Measurements from ENCODE around the gene TMC1. TPM values are rescaled to one million over a fixed set of nuclear protein-coding genes. Genes with fewer than 3 reads are reported as not detected.
A peak's percentile ranks its signal among the peaks of the same experiment; 100 is the strongest.

TMC1 gene
- total RNA-seq, 1 experiment from 2014 or later = not detected

DNA sequence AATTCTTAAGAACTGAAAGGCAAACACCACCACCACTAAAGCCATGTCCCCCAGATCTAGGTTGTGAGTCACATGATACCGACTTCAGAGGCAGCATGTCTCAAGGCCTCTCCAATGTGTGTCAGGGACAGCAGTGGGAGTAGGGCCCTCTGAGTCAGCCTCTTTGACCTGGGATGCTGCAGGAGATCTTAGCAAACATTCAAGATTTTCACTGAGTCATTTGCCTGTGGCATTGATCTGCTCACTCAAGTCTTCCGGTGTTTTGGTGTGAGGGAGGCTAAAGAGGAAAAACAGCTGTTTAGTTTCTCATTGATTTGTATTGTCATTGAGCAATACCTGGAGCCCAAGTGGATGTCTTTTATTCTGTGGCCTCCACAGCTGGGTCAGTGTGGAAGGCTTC is 36.1 kb downstream of the TMC1 start:
- no peaks in the 10 kb centered on the region for H3K36me3 Mint-ChIP-seq (ENCODE audit: insufficient read depth, unreplicated experiment)
- H3K4me3 Mint-ChIP-seq (ENCODE audit: unreplicated experiment) = no peak overlapping the region
- BruUV-seq (replicated peaks) = no TSS peak
- H3K27ac Mint-ChIP-seq (ENCODE audit: low read depth, unreplicated experiment) = peak overlapping the region; percentile 91
- CTCF ChIA-PET = interaction anchor here (0.5 to 1.2 kb wide), 5 partner anchors 13 to 181 kb away, joined by 3 to 5 read pairs (median 3); no protein-coding TSS in a partner anchor
- DNase-seq (ENCODE audit: unreplicated experiment) = peak; percentile 93
- H3K4me1 Mint-ChIP-seq (ENCODE audit: insufficient read depth, unreplicated experiment) = peaks cover 24% of the 10 kb centered on the region
- H3K27me3 Mint-ChIP-seq (ENCODE audit: insufficient read depth, unreplicated experiment) = no peaks in the 10 kb centered on the region
- POLR2A ChIA-PET = interaction anchor here (0.6 to 5.9 kb wide), 7 partner anchors 15 to 548 kb away, joined by 3 to 52 read pairs (median 5); partner anchors contain the start of gene ZFAND5
- TF ChIP-seq, protein P1, sequence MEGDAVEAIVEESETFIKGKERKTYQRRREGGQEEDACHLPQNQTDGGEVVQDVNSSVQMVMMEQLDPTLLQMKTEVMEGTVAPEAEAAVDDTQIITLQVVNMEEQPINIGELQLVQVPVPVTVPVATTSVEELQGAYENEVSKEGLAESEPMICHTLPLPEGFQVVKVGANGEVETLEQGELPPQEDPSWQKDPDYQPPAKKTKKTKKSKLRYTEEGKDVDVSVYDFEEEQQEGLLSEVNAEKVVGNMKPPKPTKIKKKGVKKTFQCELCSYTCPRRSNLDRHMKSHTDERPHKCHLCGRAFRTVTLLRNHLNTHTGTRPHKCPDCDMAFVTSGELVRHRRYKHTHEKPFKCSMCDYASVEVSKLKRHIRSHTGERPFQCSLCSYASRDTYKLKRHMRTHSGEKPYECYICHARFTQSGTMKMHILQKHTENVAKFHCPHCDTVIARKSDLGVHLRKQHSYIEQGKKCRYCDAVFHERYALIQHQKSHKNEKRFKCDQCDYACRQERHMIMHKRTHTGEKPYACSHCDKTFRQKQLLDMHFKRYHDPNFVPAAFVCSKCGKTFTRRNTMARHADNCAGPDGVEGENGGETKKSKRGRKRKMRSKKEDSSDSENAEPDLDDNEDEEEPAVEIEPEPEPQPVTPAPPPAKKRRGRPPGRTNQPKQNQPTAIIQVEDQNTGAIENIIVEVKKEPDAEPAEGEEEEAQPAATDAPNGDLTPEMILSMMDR (IDR thresholded peaks at IDR 0.05; ENCODE audit: unreplicated experiment) = no peak
- no peaks in the 10 kb centered on the region for H3K9me3 Mint-ChIP-seq (ENCODE audit: unreplicated experiment)
- intact Hi-C loops (cut with micrococcal nuclease) = no loop called here

DNA sequence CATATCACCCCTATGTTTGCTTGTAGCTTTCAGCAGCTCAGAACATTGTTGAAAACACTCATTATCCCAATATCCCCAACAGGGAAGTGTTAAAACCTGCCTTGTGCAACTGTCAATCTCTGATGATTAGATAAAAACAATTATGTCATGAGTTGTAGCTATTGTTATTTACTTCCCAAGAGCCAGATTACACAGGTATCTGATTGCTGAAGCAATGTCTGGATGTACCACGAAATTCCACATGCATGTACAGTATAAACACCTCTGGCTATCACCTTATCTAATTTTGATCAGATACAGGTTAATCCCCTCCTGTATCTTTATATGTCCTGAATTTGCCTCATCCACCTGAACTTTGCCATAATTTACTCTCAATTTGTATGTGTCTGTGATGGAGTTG is 38.7 kb downstream of the TMC1 start:
- intact Hi-C loops (cut with micrococcal nuclease) = no loop called here
- H3K9me3 Mint-ChIP-seq (ENCODE audit: unreplicated experiment) = peaks cover under 1% of the 10 kb centered on the region
- ChIA-PET POLR2A (interaction anchor here (0.6 to 2.3 kb wide), 3 partner anchors 19 to 194 kb away, joined by 4 to 8 read pairs (median 4); partner anchors contain the start of gene ZFAND5), CTCF (interaction anchor here (0.7 to 1.5 kb wide), 2 partner anchors 8 to 9 kb away, joined by 3 read pairs; no protein-coding TSS in a partner anchor)
- H3K27ac Mint-ChIP-seq (ENCODE audit: low read depth, unreplicated experiment) = no peak overlapping the region
- H3K27me3 Mint-ChIP-seq (ENCODE audit: insufficient read depth, unreplicated experiment) = no peaks in the 10 kb centered on the region
- peaks cover 12% of the 10 kb centered on the region for H3K4me1 Mint-ChIP-seq (ENCODE audit: insufficient read depth, unreplicated experiment)
- H3K36me3 Mint-ChIP-seq (ENCODE audit: insufficient read depth, unreplicated experiment) = no peaks in the 10 kb centered on the region
- no peak overlapping the region for H3K4me3 Mint-ChIP-seq (ENCODE audit: unreplicated experiment)
- DNase-seq (ENCODE audit: unreplicated experiment) = no peak
- TF ChIP-seq, protein P1 (IDR thresholded peaks at IDR 0.05; ENCODE audit: unreplicated experiment) = no peak
- no TSS peak for BruUV-seq (replicated peaks)

DNA sequence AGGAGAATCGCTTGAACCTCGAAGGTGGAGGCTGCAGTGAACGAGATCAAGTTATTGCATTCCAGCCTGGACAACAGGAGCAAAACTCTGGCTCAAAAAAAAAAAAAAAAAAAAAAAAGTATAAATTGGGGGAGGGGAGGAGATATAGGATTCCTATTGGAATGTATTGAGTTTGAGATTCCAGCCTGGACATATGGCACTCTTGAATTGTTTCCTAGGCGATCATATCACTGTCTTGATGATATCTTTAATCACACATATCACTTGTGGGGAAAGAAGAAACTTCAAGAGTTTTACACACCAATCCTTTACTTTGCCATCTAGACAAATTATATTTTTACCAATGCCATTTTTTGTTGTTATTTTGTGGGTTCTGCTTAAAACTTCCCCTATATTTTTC is 42.4 kb downstream of the TMC1 start:
- Mint-ChIP-seq H3K27me3 (ENCODE audit: insufficient read depth, unreplicated experiment) (no peaks in the 10 kb centered on the region), H3K9me3 (ENCODE audit: unreplicated experiment) (peaks cover 8% of the 10 kb centered on the region), H3K36me3 (ENCODE audit: insufficient read depth, unreplicated experiment) (no peaks in the 10 kb centered on the region), H3K27ac (ENCODE audit: low read depth, unreplicated experiment) (no peak overlapping the region), H3K4me3 (ENCODE audit: unreplicated experiment) (no peak overlapping the region), H3K4me1 (ENCODE audit: insufficient read depth, unreplicated experiment) (no peaks in the 10 kb centered on the region)
- intact Hi-C loops (cut with micrococcal nuclease) = no loop called here
- no peak for DNase-seq (ENCODE audit: unreplicated experiment)
- no TSS peak for BruUV-seq (replicated peaks)
- TF ChIP-seq, protein P1 (IDR thresholded peaks at IDR 0.05; ENCODE audit: unreplicated experiment) = no peak
- ChIA-PET CTCF (interaction anchor here (0.6 to 1.3 kb wide), 3 partner anchors 23 to 283 kb away, joined by 3 read pairs; no protein-coding TSS in a partner anchor), POLR2A (interaction anchor here (0.7 kb wide), 2 partner anchors 9 to 12 kb away, joined by 3 read pairs; no protein-coding TSS in a partner anchor)

DNA sequence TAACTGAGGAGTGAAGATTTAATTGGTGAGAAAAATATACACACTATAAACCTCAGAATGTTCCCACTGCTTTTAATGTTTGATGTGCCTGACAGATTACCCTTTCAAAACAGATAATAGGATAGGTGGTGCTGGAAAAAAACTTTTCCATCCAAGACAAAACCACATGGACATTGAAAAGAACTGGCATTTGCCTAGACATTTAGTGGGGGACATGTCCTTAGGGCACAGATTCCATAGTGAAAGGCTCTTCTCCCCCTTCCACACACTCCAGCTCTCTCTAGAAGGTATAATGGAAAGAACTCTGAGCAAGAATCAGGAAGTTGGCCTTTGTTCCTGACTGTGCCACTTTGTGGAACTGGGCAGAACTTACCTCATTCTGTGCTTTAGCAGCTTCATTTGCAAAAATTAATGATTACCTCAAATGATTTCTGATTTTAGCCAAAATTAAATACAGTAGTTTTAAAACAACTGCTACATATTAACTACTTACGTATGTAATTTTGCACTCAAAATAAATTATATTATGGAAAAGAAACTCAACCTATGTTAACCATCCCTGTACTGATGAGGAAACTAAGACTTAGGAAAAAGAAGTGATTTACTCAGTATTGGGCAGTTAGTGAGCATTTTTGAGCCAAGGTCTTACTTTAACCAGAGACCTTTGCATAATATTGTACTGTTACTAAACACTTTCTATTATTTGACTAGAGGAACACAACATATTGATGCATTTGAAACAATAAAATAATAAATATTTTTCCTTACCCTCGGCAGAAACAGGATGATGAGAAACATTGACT is 43.3 kb downstream of the TMC1 start:
- no peak for DNase-seq (ENCODE audit: unreplicated experiment)
- Mint-ChIP-seq H3K4me3 (ENCODE audit: unreplicated experiment) (no peak overlapping the region), H3K4me1 (ENCODE audit: insufficient read depth, unreplicated experiment) (no peaks in the 10 kb centered on the region), H3K27ac (ENCODE audit: low read depth, unreplicated experiment) (no peak overlapping the region), H3K27me3 (ENCODE audit: insufficient read depth, unreplicated experiment) (no peaks in the 10 kb centered on the region), H3K36me3 (ENCODE audit: insufficient read depth, unreplicated experiment) (no peaks in the 10 kb centered on the region), H3K9me3 (ENCODE audit: unreplicated experiment) (peaks cover 8% of the 10 kb centered on the region)
- ChIA-PET CTCF (no interaction called here), POLR2A (interaction anchor here (0.7 to 1.9 kb wide), 4 partner anchors 10 to 202 kb away, joined by 3 to 8 read pairs (median 3); no protein-coding TSS in a partner anchor)
- intact Hi-C loops (cut with micrococcal nuclease) = no loop called here
- TF ChIP-seq, protein P1 (IDR thresholded peaks at IDR 0.05; ENCODE audit: unreplicated experiment) = no peak
- BruUV-seq (replicated peaks) = no TSS peak
